NCI-H345 (cell line): ENCODE results near the gene TNNI3K.

ENCODE experiments used
- DNase-seq: peaks from one replicate; lab custom pipeline; 2025; lab: John Stamatoyannopoulos, UW

Gene TNNI3K

GRCh38 chr1:74571891-74572290 is 336.7 kb downstream of the TNNI3K start:
- no peak for DNase-seq

- DNase-seq = no peak
Observed at GRCh38 chr1:74578101-74578500, 342.9 kb downstream of the TNNI3K start.

- no peak for DNase-seq
Observed at GRCh38 chr1:74579425-74579824, 344.2 kb downstream of the TNNI3K start.

- no peak for DNase-seq
Observed at GRCh38 chr1:74583397-74583796, 348.2 kb downstream of the TNNI3K start.

- DNase-seq = no peak
Observed at GRCh38 chr1:74584185-74584584, 349.0 kb downstream of the TNNI3K start.

GRCh38 chr1:74586253-74586897 is 351.2 kb downstream of the TNNI3K start:
- no peak for DNase-seq

GRCh38 chr1:74587888-74588287 is 352.7 kb downstream of the TNNI3K start:
- no peak for DNase-seq

GRCh38 chr1:74590288-74590687 is 355.1 kb downstream of the TNNI3K start:
- no peak for DNase-seq

GRCh38 chr1:74591949-74592348 is 356.8 kb downstream of the TNNI3K start:
- no peak for DNase-seq

GRCh38 chr1:74592580-74593355 is 357.6 kb downstream of the TNNI3K start:
- DNase-seq = no peak
